Body of pancreas (tissue), 4 donors: ENCODE data around the gene ETFA. TPM values are rescaled to one million over a fixed set of nuclear protein-coding genes. Genes with fewer than 3 reads are reported as not detected.
A peak's percentile ranks its signal among the peaks of the same experiment; 100 is the strongest.

Source experiments
- ATAC-seq: fragments of 150-250 bp; one replicate; pipeline ENCODE4 v1.9.1; 2016
- DNase-seq, 4 donors: peaks; one replicate each; pipeline ENCODE4 v3.0.0-alpha.2; 2019
- H3K27ac ChIP-seq, 4 donors: fragments of 200-600 bp; sonication (generic); 1 replicate in 3 of 4; 2 replicates in 1 of 4; pipeline versions ENCODE4 v1.5.1 to v1.6.1; 2016 to 2019; ENCODE audit warnings: mild to moderate bottlenecking in 1 of 4, mixed read lengths in 1 of 4, moderate library complexity in 1 of 4
- H3K27me3 ChIP-seq, 2 donors: fragments of 200-600 bp; sonication (generic); one replicate each; pipeline ENCODE4 v1.6.0; 2016; ENCODE audit warnings: mild to moderate bottlenecking in 1 of 2
- H3K36me3 ChIP-seq, 2 donors: fragments of 200-600 bp; sonication (generic); replicated peaks in 1 of 2; 2 replicates each; pipeline ENCODE4 v1.5.1; 2016; ENCODE audit warnings: low read depth in 2 of 2; ENCODE audit not compliant: insufficient read depth in 1 of 2
- H3K4me1 ChIP-seq: fragments of 200-600 bp; sonication (generic); one replicate; pipeline ENCODE4 v1.6.0; 2016
- H3K4me3 ChIP-seq, 2 donors: fragments of 200-600 bp; sonication (generic); 1 replicate in 1 of 2; 2 replicates in 1 of 2; pipeline ENCODE4 v1.5.1; 2016 to 2019
- H3K9me3 ChIP-seq, 3 donors: fragments of 200-600 bp; sonication (generic); 1 replicate in 2 of 3; 2 replicates in 1 of 3; pipeline ENCODE4 v1.5.1; 2016
- POLR2A ChIP-seq, 3 donors: fragments of 450-650 bp; IDR thresholded peaks; one replicate each; pipeline ENCODE4 v1.6.1; 2016; ENCODE audit warnings: antibody characterized with exemption in 3 of 3, mild to moderate bottlenecking in 2 of 3
- WGBS, 2 donors: methylation state at CpG; one replicate each; pipeline ENCODE4 v1.1.5; 2017; 5-methylcytosine and 5-hydroxymethylcytosine counted together
- intact Hi-C: fragments of 100-400 bp; cut with DNase I; formaldehyde crosslinking; loops from one replicate; pipeline ENCODE4 v1.15.1; 2023
- total RNA-seq, 2 donors: library from RNA; depleted of rRNA; stranded (reverse); fragments of >200 nt; gene quantifications; one replicate each; pipeline ENCODE4 v1.1.0, GENCODE V29; 2016
- TF ChIP-seq, protein P1 (sequence below), 7 experiments: fragments of 450-650 bp in 4 of 7; fragments of 200-600 bp in 3 of 7; sonication (generic) in 3 of 7; IDR thresholded peaks; one replicate each; pipeline ENCODE4 v1.5.1; 2016 to 2019; ENCODE audit warnings: antibody characterized with exemption in 7 of 7

ETFA gene
- total RNA-seq, 2 donors from 2014 or later: 38.6 to 62.8 TPM

DNA sequence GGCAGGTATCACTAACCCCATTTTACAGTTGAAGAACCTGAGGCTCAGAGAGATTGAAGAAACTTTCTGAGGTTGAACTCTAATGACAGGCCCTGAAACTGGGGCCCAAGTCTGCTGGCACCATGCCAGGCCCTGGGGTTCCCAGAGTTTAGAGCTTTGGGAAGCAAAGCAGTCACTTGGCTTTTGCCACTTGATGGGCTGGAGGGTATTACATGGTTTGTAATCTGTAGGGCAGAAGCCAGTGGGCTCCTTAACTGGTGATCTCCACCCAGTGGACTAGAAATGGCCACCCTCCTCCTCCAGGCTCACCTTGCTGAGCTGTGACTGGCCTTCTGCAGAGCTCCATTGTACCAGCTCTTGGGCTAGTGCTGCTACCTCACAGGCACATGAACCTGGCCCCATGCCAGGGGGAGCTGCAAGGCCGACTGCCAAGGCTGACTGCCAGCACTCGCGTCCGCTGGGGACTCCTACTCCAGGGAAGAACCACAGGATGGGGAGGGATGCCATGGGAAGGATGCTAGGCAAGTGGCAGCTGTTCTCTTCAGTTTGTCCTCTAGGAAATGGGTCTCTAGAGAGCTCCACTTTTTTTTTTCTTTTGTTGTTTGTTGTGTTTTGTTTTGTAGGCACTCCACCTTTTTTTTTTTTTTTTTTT lies 104.8 kb downstream of the ETFA start:
- Histone ChIP-seq H3K4me3 (no peak overlapping the region), H3K27ac (no peak overlapping the region), H3K27me3 (no peaks in the 10 kb centered on the region), H3K4me1 (peaks cover 5% of the 10 kb centered on the region), H3K9me3 (no peaks in the 10 kb centered on the region), H3K36me3 (no peaks in the 10 kb centered on the region)
- ATAC-seq (peak; percentile 77), DNase-seq (peak; percentile 91 to 97 (median 94))
- WGBS, 2 donors: 6 to 8% methylated on average over 4 of the region's 4 CpGs
- intact Hi-C loops: no loop called here
- no peak for TF ChIP-seq POLR2A (IDR thresholded peaks at IDR 0.05)
- TF ChIP-seq, protein P1, sequence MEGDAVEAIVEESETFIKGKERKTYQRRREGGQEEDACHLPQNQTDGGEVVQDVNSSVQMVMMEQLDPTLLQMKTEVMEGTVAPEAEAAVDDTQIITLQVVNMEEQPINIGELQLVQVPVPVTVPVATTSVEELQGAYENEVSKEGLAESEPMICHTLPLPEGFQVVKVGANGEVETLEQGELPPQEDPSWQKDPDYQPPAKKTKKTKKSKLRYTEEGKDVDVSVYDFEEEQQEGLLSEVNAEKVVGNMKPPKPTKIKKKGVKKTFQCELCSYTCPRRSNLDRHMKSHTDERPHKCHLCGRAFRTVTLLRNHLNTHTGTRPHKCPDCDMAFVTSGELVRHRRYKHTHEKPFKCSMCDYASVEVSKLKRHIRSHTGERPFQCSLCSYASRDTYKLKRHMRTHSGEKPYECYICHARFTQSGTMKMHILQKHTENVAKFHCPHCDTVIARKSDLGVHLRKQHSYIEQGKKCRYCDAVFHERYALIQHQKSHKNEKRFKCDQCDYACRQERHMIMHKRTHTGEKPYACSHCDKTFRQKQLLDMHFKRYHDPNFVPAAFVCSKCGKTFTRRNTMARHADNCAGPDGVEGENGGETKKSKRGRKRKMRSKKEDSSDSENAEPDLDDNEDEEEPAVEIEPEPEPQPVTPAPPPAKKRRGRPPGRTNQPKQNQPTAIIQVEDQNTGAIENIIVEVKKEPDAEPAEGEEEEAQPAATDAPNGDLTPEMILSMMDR (IDR thresholded peaks at IDR 0.05): no peak

DNA sequence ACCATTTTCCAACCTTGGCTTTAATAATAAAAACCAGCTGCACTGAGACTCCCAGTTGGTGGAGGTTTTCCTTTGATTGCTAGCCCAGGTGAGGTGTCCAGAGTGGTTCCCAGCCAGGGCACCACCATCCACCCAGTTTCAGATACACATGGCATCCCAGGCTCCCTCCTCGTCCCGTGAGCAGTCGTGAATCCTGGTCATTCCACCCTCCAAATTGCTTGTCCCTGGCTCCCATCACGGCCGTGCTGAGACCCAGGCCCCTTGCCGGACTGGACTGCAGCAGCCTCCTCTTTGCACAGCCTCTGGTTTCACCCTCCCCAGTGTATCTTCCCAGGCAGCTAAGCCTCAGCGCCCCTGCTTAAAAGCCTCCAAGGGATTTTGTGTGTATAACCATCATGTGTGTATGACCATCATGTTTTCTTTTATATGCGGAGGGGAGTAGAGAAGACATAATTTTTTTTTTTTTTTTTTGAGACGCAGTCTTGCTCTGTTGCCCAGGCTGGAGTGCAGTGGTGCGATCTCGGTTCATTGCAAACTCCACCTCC lies 106.3 kb downstream of the ETFA start:
- no peaks in the 10 kb centered on the region for H3K36me3 ChIP-seq
- H3K4me3 ChIP-seq: no peak overlapping the region
- ATAC-seq: no peak
- peaks cover 5% of the 10 kb centered on the region for H3K4me1 ChIP-seq
- H3K27me3 ChIP-seq: no peaks in the 10 kb centered on the region
- H3K27ac ChIP-seq: no peak overlapping the region
- intact Hi-C loops: no loop called here
- no peak for DNase-seq
- TF ChIP-seq, protein P1 (IDR thresholded peaks at IDR 0.05): no peak
- no peak for TF ChIP-seq POLR2A (IDR thresholded peaks at IDR 0.05)
- WGBS, 2 donors: 96 to 97% methylated on average over 11 of the region's 11 CpGs
- H3K9me3 ChIP-seq: no peaks in the 10 kb centered on the region

DNA sequence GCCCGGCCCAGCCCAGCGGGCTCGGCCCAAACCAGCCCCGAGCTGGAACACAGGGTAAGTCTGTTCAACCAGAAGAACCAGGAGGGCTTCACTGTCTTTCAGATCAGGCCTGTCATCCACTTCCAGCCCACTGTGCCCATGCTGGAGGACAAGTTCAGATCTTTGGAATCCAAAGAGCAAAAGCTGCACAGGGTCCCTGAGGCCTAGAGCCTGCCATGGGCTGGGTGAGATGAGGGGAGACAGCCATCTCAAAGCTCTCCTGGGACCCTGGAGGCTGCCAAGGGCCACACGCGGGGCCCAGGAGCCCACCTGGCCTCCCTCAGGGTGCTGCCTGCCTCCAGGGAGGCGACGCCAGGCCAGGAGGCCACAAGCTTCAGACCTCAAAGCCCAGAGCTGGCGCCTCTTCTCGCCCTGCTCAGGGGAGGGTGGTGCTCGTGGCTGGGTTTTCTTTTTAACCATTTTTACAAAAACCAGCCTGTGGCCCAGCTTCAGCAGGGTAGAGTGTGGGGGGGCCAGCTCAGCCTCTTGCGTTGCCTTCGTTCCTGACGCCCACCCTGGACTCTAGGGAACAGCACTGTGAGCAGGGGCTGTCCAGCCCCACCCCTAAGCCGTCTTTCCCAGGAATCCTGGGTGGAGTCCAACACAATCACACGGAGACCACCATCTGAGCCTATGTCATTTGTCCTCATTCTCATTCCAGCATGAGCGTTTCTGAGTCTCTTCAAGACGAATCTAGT lies 107.0 kb downstream of the ETFA start:
- 88 to 95% methylated on average over 9 to 17 of the region's 18 CpGs for WGBS, 2 donors
- H3K27me3 ChIP-seq: no peaks in the 10 kb centered on the region
- H3K4me1 ChIP-seq: peaks cover 5% of the 10 kb centered on the region
- no peak for TF ChIP-seq POLR2A (IDR thresholded peaks at IDR 0.05)
- TF ChIP-seq, protein P1 (IDR thresholded peaks at IDR 0.05): no peak
- H3K27ac ChIP-seq: no peak overlapping the region
- ATAC-seq: no peak
- H3K36me3 ChIP-seq: no peaks in the 10 kb centered on the region
- peak in 1 of 4 donors; percentile 7 for DNase-seq
- H3K9me3 ChIP-seq: no peaks in the 10 kb centered on the region
- no peak overlapping the region for H3K4me3 ChIP-seq
- intact Hi-C loops: no loop called here

DNA sequence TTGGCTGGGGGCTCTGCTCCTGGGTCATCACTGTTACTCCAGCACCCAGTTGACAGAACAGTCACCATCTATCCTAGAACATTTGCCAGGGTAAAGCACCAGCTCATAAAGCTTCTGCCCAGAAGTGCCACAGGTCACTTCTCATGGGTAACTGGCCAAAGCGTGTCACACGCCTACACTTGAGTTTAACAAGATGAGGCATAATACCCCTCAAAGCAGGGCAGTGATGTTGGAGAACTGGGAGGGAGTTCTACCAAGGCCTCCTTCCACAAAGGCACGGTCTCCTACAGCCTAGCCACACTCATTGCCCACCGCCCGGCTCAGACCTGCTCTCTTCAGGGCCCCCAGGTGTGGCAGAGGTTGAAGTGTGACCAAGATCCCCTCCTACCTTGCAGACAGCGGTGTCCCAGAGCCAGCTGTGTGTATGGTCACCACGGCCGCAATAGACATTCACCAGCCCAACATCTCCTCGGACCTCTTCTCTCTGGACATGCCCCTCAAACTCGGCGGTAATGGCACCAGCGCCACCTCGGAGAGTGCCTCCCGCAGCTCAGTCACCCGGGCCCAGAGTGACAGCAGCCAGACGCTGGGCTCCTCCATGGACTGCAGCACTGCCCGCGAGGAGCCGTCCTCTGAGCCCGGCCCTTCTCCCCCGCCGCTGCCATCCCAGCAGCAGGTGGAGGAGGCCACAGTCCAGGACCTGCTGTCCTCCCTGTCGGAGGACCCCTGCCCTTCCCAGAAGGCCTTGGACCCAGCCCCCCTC lies 107.7 kb downstream of the ETFA start:
- Histone ChIP-seq H3K27ac (no peak overlapping the region), H3K27me3 (no peaks in the 10 kb centered on the region), H3K36me3 (no peaks in the 10 kb centered on the region), H3K9me3 (no peaks in the 10 kb centered on the region), H3K4me3 (no peak overlapping the region), H3K4me1 (peaks cover 5% of the 10 kb centered on the region)
- TF ChIP-seq, protein P1 (IDR thresholded peaks at IDR 0.05): no peak
- no peak for TF ChIP-seq POLR2A (IDR thresholded peaks at IDR 0.05)
- DNase-seq: peak in 1 of 4 donors; percentile 9
- intact Hi-C loops: no loop called here
- WGBS, 2 donors: 95% methylated on average over 18 to 22 of the region's 23 CpGs
- no peak for ATAC-seq
